MM.1S (cell line): ENCODE results near the gene TOGARAM2.

Experiments used
- CTCF ChIP-seq: fragments of 300-600 bp; sonication (generic); IDR thresholded peaks from 2 replicates; pipeline ENCODE4 v1.5.1; 2016; ENCODE audit warnings: antibody characterized with exemption, low read length, mixed read lengths
- EZH2phosphoT487 ChIP-seq: fragments of 300-600 bp; sonication (generic); IDR thresholded peaks from 2 replicates; pipeline ENCODE4 v1.6.1; 2018; ENCODE audit warnings: antibody characterized with exemption, low read length

GRCh38 chr2:28977176-28977875 is 3.8 kb upstream of the TOGARAM2 start:
- TF ChIP-seq CTCF: no peak
- no peak for TF ChIP-seq EZH2phosphoT487
